H1 (cell line): ENCODE data around the gene NAP1L5. TPM values are rescaled to one million over a fixed set of nuclear protein-coding genes. Genes with fewer than 3 reads are reported as not detected.

Source experiments
- RBBP5 ChIP-seq: IDR thresholded peaks from 2 replicates; pipeline ENCODE4 v1.7.1; 2012; ENCODE audit warnings: low read depth, mild to moderate bottlenecking, inconsistent platforms, low read length, moderate library complexity, borderline replicate concordance
- USF2 ChIP-seq: IDR thresholded peaks from 2 replicates; pipeline ENCODE4 v1.6.1; 2011; ENCODE audit warnings: low read length, improper control_type of control experiment
- polyA plus RNA-seq, 7 experiments: library from polyadenylated mRNA; depleted of rRNA in 3 of 7; stranded (reverse) in 5 of 7; unstranded in 2 of 7; fragments of >200 nt in 5 of 7; fragments of 200-250 nt in 2 of 7; gene quantifications; 1 replicate in 5 of 7; 2 replicates in 1 of 7; 4 replicates in 1 of 7; pipeline versions ENCODE4 v1.2.1 to v1.2.3, GENCODE V29; 2011 to 2013; ENCODE audit warnings: missing spikeins in 2 of 7, mixed read lengths in 2 of 7
- total RNA-seq: library from RNA; stranded (reverse); fragmentation: NEBNext Ultra II Directional; extraction: Animal tissue kit (Norgen Biotek cat#: 25700); gene quantifications from 2 replicates; pipeline ENCODE4 v1.2.1, GENCODE V29; 2021
- TF ChIP-seq, protein P1 (sequence below): IDR thresholded peaks from 2 replicates; pipeline ENCODE4 v1.6.1; 2011; ENCODE audit warnings: low read depth, mild to moderate bottlenecking, low read length; ENCODE audit not compliant: insufficient read depth

The NAP1L5 gene
- total and polyA plus RNA-seq, 2 of the 8 experiments (the other 6 are each of a cell fraction or from before 2014, with no cell fraction given), result 1.3 to 2.7 TPM

- TF ChIP-seq USF2 (no peak), RBBP5 (no peak)
- TF ChIP-seq, protein P1, sequence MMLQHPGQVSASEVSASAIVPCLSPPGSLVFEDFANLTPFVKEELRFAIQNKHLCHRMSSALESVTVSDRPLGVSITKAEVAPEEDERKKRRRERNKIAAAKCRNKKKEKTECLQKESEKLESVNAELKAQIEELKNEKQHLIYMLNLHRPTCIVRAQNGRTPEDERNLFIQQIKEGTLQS, result no peak
Observed at GRCh38 chr4:88713782-88714181, 16.2 kb upstream of the NAP1L5 start (continued).
